ENCODE measurements around the gene COX6A2. TPM values are rescaled to one million over a fixed set of nuclear protein-coding genes. Genes with fewer than 3 reads are reported as not detected.

The COX6A2 gene
- total RNA-seq, 1 experiment from 2014 or later = not detected

DNA sequence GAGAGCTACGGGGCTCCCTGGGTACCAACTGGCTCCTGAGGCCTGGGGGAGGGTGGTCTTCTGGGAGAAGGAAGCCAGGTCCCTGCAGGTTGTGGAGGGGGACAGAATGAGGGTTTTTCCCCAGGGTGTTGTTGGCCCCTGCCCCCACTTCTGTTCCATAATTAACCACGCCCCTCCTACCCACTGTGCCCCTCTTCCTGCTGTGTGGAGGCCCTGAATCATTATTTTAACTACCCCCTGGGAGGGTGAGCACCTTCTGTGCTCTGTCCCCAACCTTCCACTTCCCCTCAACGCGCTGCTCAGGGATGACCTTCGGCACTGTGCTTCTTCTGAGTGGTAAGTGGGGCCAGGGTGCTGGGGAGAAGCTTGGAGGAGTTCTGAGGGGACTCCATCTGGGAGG is 35.1 kb downstream of the COX6A2 start, which contains the start of gene ITGAD:
Gene ITGAD (plus strand): TSS at position 280 of the 400 bp plus-strand sequence. CDS start 26 bp downstream, at position 306.
- no peak within 1 kb of the TSS for H2AFZ ChIP-seq
- DNase-seq = no peak
- CTCF ChIA-PET = interaction anchor here (0.6 kb wide), 1 partner anchor 326 kb away, joined by 3 read pairs; no protein-coding TSS in a partner anchor
- no peak within 1 kb of the TSS for H3K4me2 ChIP-seq
- no peaks in the 10 kb centered on the region for H3K79me2 ChIP-seq (ENCODE audit: low read depth)
- no peaks in the 10 kb centered on the region for H4K20me1 ChIP-seq (ENCODE audit: insufficient read depth)
- no peaks in the 10 kb centered on the region for H3K9me2 ChIP-seq (ENCODE audit: insufficient read depth)
- no peak within 1 kb of the TSS for H3K4me3 ChIP-seq
- no peaks in the 10 kb centered on the region for H3K36me3 ChIP-seq (ENCODE audit: low read depth)
- intact Hi-C loops (cut with micrococcal nuclease; ENCODE audit: unreplicated experiment) = no loop called here
- POLR2A ChIA-PET (ENCODE audit: unreplicated experiment) = no interaction called here
- no peaks in the 10 kb centered on the region for H3K27me3 ChIP-seq (ENCODE audit: insufficient read depth, low read depth)
- H3K4me1 ChIP-seq (replicated peaks; ENCODE audit: insufficient read depth) = no peaks in the 10 kb centered on the region
- H3K9me3 ChIP-seq (ENCODE audit: insufficient read depth, low read depth) = no peaks in the 10 kb centered on the region
- 0 out of 2 replicates have a peak, but pooled peaks cover 5% of the 10 kb centered on the region for H3F3A ChIP-seq (ENCODE audit: insufficient read depth, low read depth)
- TF ChIP-seq EZH2 (IDR thresholded peaks at IDR 0.05; ENCODE audit: low read depth) = no peak
- TF ChIP-seq, protein P1, sequence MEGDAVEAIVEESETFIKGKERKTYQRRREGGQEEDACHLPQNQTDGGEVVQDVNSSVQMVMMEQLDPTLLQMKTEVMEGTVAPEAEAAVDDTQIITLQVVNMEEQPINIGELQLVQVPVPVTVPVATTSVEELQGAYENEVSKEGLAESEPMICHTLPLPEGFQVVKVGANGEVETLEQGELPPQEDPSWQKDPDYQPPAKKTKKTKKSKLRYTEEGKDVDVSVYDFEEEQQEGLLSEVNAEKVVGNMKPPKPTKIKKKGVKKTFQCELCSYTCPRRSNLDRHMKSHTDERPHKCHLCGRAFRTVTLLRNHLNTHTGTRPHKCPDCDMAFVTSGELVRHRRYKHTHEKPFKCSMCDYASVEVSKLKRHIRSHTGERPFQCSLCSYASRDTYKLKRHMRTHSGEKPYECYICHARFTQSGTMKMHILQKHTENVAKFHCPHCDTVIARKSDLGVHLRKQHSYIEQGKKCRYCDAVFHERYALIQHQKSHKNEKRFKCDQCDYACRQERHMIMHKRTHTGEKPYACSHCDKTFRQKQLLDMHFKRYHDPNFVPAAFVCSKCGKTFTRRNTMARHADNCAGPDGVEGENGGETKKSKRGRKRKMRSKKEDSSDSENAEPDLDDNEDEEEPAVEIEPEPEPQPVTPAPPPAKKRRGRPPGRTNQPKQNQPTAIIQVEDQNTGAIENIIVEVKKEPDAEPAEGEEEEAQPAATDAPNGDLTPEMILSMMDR (conservative IDR thresholded peaks at IDR 0.05) = no peak
- H3K27ac ChIP-seq = no peak within 1 kb of the TSS
- BruUV-seq (replicated peaks) = no TSS peak

DNA sequence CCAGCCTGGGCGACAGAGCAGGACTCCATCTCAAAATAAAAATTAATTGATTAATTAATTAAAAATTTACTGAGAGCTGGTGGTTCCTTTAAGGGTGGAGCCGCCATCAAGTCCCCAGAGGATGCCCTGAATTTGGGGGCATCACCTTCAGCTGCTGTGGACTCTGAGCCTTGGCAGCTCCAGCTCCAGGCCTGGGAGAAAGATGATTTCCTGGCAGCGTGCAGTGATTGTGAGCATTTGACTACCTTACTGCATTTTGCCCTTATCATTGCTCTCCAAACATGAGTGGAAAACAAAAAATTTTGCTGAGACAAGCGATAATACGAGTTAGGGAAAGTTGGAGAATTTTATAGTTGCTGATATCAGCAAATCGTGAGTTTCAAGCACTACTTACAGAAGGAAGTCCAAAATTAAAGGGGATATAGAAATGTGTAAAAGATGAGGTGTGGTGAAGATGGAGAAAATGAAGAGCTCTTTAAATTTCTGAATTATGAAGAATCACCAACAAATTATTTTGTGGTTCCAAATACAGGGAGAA is 37.6 kb downstream of the COX6A2 start:
- Histone ChIP-seq H3K4me3 (no peak overlapping the region), H3K27ac (no peak overlapping the region), H3K27me3 (ENCODE audit: insufficient read depth, low read depth) (no peaks in the 10 kb centered on the region), H3K79me2 (ENCODE audit: low read depth) (no peaks in the 10 kb centered on the region), H3K4me1 (replicated peaks; ENCODE audit: insufficient read depth) (peaks cover 18% of the 10 kb centered on the region), H3K9me2 (ENCODE audit: insufficient read depth) (no peaks in the 10 kb centered on the region), H3K9me3 (ENCODE audit: insufficient read depth, low read depth) (no peaks in the 10 kb centered on the region), H3K4me2 (no peak overlapping the region), H4K20me1 (ENCODE audit: insufficient read depth) (no peaks in the 10 kb centered on the region), H3K36me3 (ENCODE audit: low read depth) (no peaks in the 10 kb centered on the region), H3F3A (ENCODE audit: insufficient read depth, low read depth) (peaks cover 14% of the 10 kb centered on the region), H2AFZ (no peak overlapping the region)
- no peak for DNase-seq
- BruUV-seq (replicated peaks) = no TSS peak
- ChIA-PET POLR2A (ENCODE audit: unreplicated experiment) (no interaction called here), CTCF (no interaction called here)
- no peak for TF ChIP-seq EZH2 (IDR thresholded peaks at IDR 0.05; ENCODE audit: low read depth)
- TF ChIP-seq, protein P1 (conservative IDR thresholded peaks at IDR 0.05) = no peak
- intact Hi-C loops (cut with micrococcal nuclease; ENCODE audit: unreplicated experiment) = no loop called here

DNA sequence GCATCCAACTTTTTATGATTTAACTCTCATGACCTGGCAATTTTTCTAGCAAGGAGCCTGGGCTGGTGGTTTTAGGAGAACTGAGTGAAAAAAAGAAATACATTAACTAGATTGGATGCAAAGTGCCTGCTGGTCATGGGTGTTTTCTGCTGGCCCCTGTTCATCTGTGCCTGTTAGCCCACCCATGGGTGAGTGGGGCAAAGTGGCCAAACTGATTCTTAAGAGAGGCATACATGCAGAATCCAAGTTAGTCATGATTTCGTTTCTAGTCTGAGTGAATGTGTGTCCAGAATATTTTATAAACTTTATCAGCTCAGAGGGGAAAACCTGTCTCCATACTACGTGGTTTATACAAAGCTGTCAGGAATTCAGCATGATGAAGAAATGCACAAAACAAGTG is 39.6 kb downstream of the COX6A2 start:
- no peaks in the 10 kb centered on the region for H3K9me3 ChIP-seq (ENCODE audit: insufficient read depth, low read depth)
- no peak for DNase-seq
- no peaks in the 10 kb centered on the region for H3K9me2 ChIP-seq (ENCODE audit: insufficient read depth)
- H3K4me1 ChIP-seq (replicated peaks; ENCODE audit: insufficient read depth) = peaks cover 29% of the 10 kb centered on the region
- no peaks in the 10 kb centered on the region for H3K27me3 ChIP-seq (ENCODE audit: insufficient read depth, low read depth)
- no peak overlapping the region for H3K27ac ChIP-seq
- no peak overlapping the region for H2AFZ ChIP-seq
- no peaks in the 10 kb centered on the region for H3K79me2 ChIP-seq (ENCODE audit: low read depth)
- CTCF ChIA-PET = no interaction called here
- no peaks in the 10 kb centered on the region for H4K20me1 ChIP-seq (ENCODE audit: insufficient read depth)
- intact Hi-C loops (cut with micrococcal nuclease; ENCODE audit: unreplicated experiment) = loop anchor here (5.0 to 10.0 kb wide), 4 partner anchors 64 to 401 kb away; partner anchors contain the start of genes HSD3B7, PYCARD and VKORC1
- peaks cover 22% of the 10 kb centered on the region for H3F3A ChIP-seq (ENCODE audit: insufficient read depth, low read depth)
- POLR2A ChIA-PET (ENCODE audit: unreplicated experiment) = no interaction called here
- H3K4me3 ChIP-seq = no peak overlapping the region
- TF ChIP-seq, protein P1 (conservative IDR thresholded peaks at IDR 0.05) = no peak
- no peak for TF ChIP-seq EZH2 (IDR thresholded peaks at IDR 0.05; ENCODE audit: low read depth)
- no TSS peak for BruUV-seq (replicated peaks)
- no peaks in the 10 kb centered on the region for H3K36me3 ChIP-seq (ENCODE audit: low read depth)
- H3K4me2 ChIP-seq = no peak overlapping the region
